Smooth muscle cell (in vitro differentiated cells): ENCODE data around the gene C13orf46. TPM values are rescaled to one million over a fixed set of nuclear protein-coding genes. Genes with fewer than 3 reads are reported as not detected.

ENCODE experiments used
- DNase-seq: peaks from one replicate; lab custom pipeline; 2025; ENCODE audit not compliant: unreplicated experiment; lab: John Stamatoyannopoulos, UW
- H2AFZ ChIP-seq: fragments of 200-600 bp; sonication (generic); 2 replicates; pipeline ENCODE4 v1.6.0; 2016; ENCODE audit warnings: antibody characterized with exemption, low read depth, mild to moderate bottlenecking
- H3F3A ChIP-seq: fragments of 200-600 bp; sonication (generic); 2 replicates; pipeline ENCODE4 v1.6.0; 2017; ENCODE audit warnings: antibody characterized with exemption, low read depth
- H3K27ac ChIP-seq: fragments of 200-600 bp; sonication (generic); 2 replicates; pipeline ENCODE4 v1.5.1; 2016; ENCODE audit warnings: low read depth, mild to moderate bottlenecking
- H3K27me3 ChIP-seq: fragments of 200-600 bp; sonication (generic); 2 replicates; pipeline ENCODE4 v1.6.1; 2016; ENCODE audit warnings: low read depth, mild to moderate bottlenecking
- H3K36me3 ChIP-seq: fragments of 200-600 bp; sonication (generic); 2 replicates; pipeline ENCODE4 v1.5.1; 2016; ENCODE audit warnings: low read depth
- H3K4me1 ChIP-seq: fragments of 200-600 bp; sonication (generic); 2 replicates; pipeline ENCODE4 v1.5.1; 2016; ENCODE audit warnings: low read depth
- H3K4me2 ChIP-seq: fragments of 200-600 bp; sonication (generic); 2 replicates; pipeline ENCODE4 v1.6.0; 2016; ENCODE audit warnings: mild to moderate bottlenecking
- H3K4me3 ChIP-seq: fragments of 200-600 bp; sonication (generic); 2 replicates; pipeline ENCODE4 v1.5.1; 2016; ENCODE audit warnings: mild to moderate bottlenecking
- H3K79me2 ChIP-seq: fragments of 200-600 bp; sonication (generic); 2 replicates; pipeline ENCODE4 v1.6.0; 2016; ENCODE audit warnings: low read depth, mild to moderate bottlenecking
- H3K9ac ChIP-seq: fragments of 200-600 bp; sonication (generic); 2 replicates; pipeline ENCODE4 v1.6.0; 2016; ENCODE audit warnings: low read depth
- H3K9me3 ChIP-seq: fragments of 200-600 bp; sonication (generic); replicated peaks from 2 replicates; pipeline ENCODE4 v1.5.1; 2016; ENCODE audit warnings: low read depth
- H4K20me1 ChIP-seq: fragments of 200-600 bp; sonication (generic); 2 replicates; pipeline ENCODE4 v1.6.0; 2016; ENCODE audit warnings: low read depth
- WGBS: methylation state at CpG from one replicate; pipeline ENCODE4 v1.1.7; 2016; ENCODE audit warnings: low lambda C conversion rate; 5-methylcytosine and 5-hydroxymethylcytosine counted together
- polyA plus RNA-seq: library from polyadenylated mRNA; unstranded; fragments of >200 nt; fragmentation: Nextera tagmentation; extraction: Ambion mirVana; gene quantifications from 2 replicates; pipeline ENCODE4 v1.2.1, GENCODE V29; 2016
- total RNA-seq: library from RNA; depleted of rRNA; stranded (reverse); fragments of >200 nt; gene quantifications from 2 replicates; pipeline ENCODE4 v1.2.3, GENCODE V29; 2014
- TF ChIP-seq, protein P1 (sequence below): fragments of 200-600 bp; sonication (generic); IDR thresholded peaks from 2 replicates; pipeline ENCODE4 v1.5.1; 2017; ENCODE audit warnings: borderline replicate concordance, mild to moderate bottlenecking, antibody characterized with exemption; ENCODE audit not compliant: insufficient read depth, poor library complexity, severe bottlenecking

The C13orf46 gene
- total and polyA plus RNA-seq, 2 experiments from 2014 or later = 0.26 to 5.8 TPM

DNA sequence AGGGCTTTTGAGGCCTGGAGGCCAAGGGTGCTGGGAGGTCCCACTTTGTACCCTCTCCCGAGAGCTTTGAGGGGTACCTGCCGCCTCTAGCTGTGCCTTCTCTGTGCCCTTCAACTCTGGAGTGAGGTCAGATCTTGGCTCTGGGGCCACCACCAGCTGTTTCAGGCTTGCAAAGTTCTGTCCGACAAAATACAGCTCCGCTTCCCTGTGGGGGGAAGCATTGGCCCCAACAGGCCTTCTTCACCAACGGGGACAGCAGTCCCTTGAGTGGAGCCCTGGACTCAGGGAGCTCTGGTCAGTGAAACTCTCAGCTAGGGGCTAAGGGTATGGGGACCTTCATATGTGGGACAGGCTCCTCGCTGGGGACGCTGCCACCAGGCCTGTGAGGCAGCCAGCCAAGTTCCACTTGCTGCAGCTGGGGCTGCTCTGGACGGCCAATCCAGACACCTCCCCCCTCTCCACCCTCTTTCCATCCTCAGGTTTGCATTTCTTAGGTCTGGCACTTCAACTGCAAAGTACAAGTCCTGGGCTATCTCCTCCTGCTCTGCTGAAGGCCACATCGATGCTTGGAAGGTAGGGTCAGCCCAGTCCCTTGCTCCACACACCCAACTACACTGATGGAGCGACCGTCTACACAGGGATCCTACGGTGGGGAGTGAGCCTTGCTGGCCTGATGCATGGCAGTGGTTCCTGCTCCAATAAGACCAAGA lies 46.8 kb downstream of the C13orf46 start:
- WGBS = 92% methylated on average over 10 of the region's 12 CpGs
- no peaks in the 10 kb centered on the region for H3K4me1 ChIP-seq
- no peak for DNase-seq
- H3K27me3 ChIP-seq = no peaks in the 10 kb centered on the region
- H3K9me3 ChIP-seq = no peaks in the 10 kb centered on the region
- no peak overlapping the region for H3K27ac ChIP-seq
- H3F3A ChIP-seq = no peaks in the 10 kb centered on the region
- no peak overlapping the region for H2AFZ ChIP-seq
- H3K79me2 ChIP-seq = no peaks in the 10 kb centered on the region
- no peaks in the 10 kb centered on the region for H3K36me3 ChIP-seq
- no peaks in the 10 kb centered on the region for H4K20me1 ChIP-seq
- no peak overlapping the region for H3K9ac ChIP-seq
- H3K4me2 ChIP-seq = no peak overlapping the region
- no peak overlapping the region for H3K4me3 ChIP-seq
- TF ChIP-seq, protein P1, sequence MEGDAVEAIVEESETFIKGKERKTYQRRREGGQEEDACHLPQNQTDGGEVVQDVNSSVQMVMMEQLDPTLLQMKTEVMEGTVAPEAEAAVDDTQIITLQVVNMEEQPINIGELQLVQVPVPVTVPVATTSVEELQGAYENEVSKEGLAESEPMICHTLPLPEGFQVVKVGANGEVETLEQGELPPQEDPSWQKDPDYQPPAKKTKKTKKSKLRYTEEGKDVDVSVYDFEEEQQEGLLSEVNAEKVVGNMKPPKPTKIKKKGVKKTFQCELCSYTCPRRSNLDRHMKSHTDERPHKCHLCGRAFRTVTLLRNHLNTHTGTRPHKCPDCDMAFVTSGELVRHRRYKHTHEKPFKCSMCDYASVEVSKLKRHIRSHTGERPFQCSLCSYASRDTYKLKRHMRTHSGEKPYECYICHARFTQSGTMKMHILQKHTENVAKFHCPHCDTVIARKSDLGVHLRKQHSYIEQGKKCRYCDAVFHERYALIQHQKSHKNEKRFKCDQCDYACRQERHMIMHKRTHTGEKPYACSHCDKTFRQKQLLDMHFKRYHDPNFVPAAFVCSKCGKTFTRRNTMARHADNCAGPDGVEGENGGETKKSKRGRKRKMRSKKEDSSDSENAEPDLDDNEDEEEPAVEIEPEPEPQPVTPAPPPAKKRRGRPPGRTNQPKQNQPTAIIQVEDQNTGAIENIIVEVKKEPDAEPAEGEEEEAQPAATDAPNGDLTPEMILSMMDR = no peak

DNA sequence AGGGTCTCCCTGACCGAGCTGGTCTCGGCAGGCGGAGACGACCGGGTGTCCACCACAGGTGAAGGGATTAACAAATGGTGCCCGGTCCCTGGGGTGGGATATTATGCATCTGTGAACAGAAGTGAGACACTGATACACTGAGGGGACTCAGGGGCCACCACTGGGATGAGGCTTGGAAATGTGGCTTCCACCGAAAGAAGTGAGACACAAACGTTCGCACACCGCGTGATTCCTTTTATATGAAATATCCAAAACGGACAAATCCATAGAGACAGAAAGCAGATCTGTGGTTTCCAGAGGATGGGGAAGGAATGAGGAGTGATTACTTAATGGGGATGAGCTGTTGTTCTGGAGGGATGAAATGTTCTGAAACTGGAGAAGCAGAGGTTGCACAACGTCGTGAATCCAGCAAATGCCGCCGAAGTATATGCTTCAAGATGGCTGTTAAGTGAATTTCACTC lies 47.5 kb downstream of the C13orf46 start:
- Histone ChIP-seq H3K9ac (no peak overlapping the region), H3K27me3 (no peaks in the 10 kb centered on the region), H3K4me1 (no peaks in the 10 kb centered on the region), H3K9me3 (no peaks in the 10 kb centered on the region), H3F3A (no peaks in the 10 kb centered on the region), H3K27ac (no peak overlapping the region), H2AFZ (no peak overlapping the region), H3K36me3 (no peaks in the 10 kb centered on the region), H3K79me2 (no peaks in the 10 kb centered on the region), H3K4me3 (no peak overlapping the region), H3K4me2 (no peak overlapping the region), H4K20me1 (no peaks in the 10 kb centered on the region)
- DNase-seq = no peak
- TF ChIP-seq, protein P1 = no peak
- WGBS = 88% methylated on average over 16 of the region's 16 CpGs

DNA sequence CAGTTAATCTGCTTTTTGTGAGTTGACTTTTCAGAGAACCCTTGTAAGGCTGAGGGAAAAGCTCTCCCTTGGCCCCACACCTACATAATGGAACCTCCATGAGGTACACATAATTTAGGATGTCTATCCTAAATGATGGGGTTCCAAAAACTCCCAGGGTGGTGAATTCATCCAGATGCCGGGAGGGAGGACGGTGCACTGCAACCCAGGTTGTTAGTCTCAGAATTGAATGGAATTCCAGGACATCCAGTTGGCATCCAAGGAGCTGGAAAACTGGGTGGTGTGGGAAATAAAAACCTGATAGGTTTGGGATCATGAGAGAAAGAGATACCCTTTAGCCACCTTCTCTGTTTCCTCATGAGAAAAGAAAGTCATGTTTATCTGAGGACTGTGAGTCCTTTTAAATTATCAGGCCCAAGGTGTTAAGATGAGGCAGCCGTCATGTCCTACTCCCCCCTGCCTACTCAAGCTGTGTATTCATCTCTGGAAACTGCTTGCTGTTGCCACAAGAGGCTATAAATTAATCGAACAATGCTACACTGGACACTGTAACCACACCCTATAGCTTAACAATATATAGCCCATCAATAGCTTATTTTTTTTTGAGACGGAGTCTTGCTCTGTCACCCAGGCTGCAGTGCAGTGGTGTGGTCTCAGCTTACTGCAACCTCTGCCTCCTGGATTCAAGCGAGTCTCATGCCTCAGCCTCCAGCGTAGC lies 49.5 kb downstream of the C13orf46 start:
- no peak overlapping the region for H3K9ac ChIP-seq
- no peaks in the 10 kb centered on the region for H4K20me1 ChIP-seq
- TF ChIP-seq, protein P1 = no peak
- no peak overlapping the region for H2AFZ ChIP-seq
- no peak overlapping the region for H3K27ac ChIP-seq
- H3K79me2 ChIP-seq = no peaks in the 10 kb centered on the region
- H3K27me3 ChIP-seq = no peaks in the 10 kb centered on the region
- no peaks in the 10 kb centered on the region for H3F3A ChIP-seq
- no peaks in the 10 kb centered on the region for H3K4me1 ChIP-seq
- 91% methylated on average over 7 of the region's 7 CpGs for WGBS
- H3K9me3 ChIP-seq = no peaks in the 10 kb centered on the region
- H3K36me3 ChIP-seq = no peaks in the 10 kb centered on the region
- H3K4me3 ChIP-seq = no peak overlapping the region
- H3K4me2 ChIP-seq = no peak overlapping the region
- DNase-seq = no peak
